ENCODE data around the gene FILIP1. TPM values are rescaled to one million over a fixed set of nuclear protein-coding genes. Genes with fewer than 3 reads are reported as not detected.

Gene FILIP1
- total RNA-seq, 1 experiment from 2014 or later = not detected

- DNase-seq (ENCODE audit: extremely low read depth, low read depth) = no peak
These were observed 690 bp upstream of the FILIP1 start for GRCh38 chr6:75494290-75494689.

- DNase-seq (ENCODE audit: extremely low read depth, low read depth) = no peak
These were observed 1.0 kb downstream of the FILIP1 start for GRCh38 chr6:75492386-75493153.

- no peak for DNase-seq (ENCODE audit: extremely low read depth, low read depth)
These were observed 2.3 kb downstream of the FILIP1 start for GRCh38 chr6:75491291-75491690.

- DNase-seq (ENCODE audit: extremely low read depth, low read depth) = no peak
These were observed 2.9 kb downstream of the FILIP1 start for GRCh38 chr6:75490706-75491105.

- no peak for DNase-seq (ENCODE audit: extremely low read depth, low read depth)
These were observed 4.6 kb downstream of the FILIP1 start for GRCh38 chr6:75489025-75489424.

- no peak for DNase-seq (ENCODE audit: extremely low read depth, low read depth)
These were observed 5.6 kb downstream of the FILIP1 start for GRCh38 chr6:75488033-75488432.

GRCh38 chr6:75486850-75487518 lies 6.6 kb downstream of the FILIP1 start:
- no peak for DNase-seq (ENCODE audit: extremely low read depth, low read depth)

- DNase-seq (ENCODE audit: extremely low read depth, low read depth) = no peak
These were observed 9.1 kb downstream of the FILIP1 start for GRCh38 chr6:75484535-75484934.

GRCh38 chr6:75483136-75483952 lies 10.3 kb downstream of the FILIP1 start:
- DNase-seq (ENCODE audit: extremely low read depth, low read depth) = no peak

GRCh38 chr6:75481936-75482593 lies 11.5 kb downstream of the FILIP1 start:
- no peak for DNase-seq (ENCODE audit: extremely low read depth, low read depth)

- DNase-seq (ENCODE audit: extremely low read depth, low read depth) = no peak
These were observed 12.2 kb downstream of the FILIP1 start for GRCh38 chr6:75481394-75481793.

- no peak for DNase-seq (ENCODE audit: extremely low read depth, low read depth)
These were observed 13.2 kb downstream of the FILIP1 start for GRCh38 chr6:75480425-75480824.

GRCh38 chr6:75479712-75480111 lies 13.9 kb downstream of the FILIP1 start:
- no peak for DNase-seq (ENCODE audit: extremely low read depth, low read depth)

- DNase-seq (ENCODE audit: extremely low read depth, low read depth) = no peak
These were observed 14.7 kb downstream of the FILIP1 start for GRCh38 chr6:75478929-75479328.

GRCh38 chr6:75472885-75473284 lies 20.7 kb downstream of the FILIP1 start:
- DNase-seq (ENCODE audit: extremely low read depth, low read depth) = no peak

GRCh38 chr6:75467966-75468365 lies 25.6 kb downstream of the FILIP1 start:
- DNase-seq (ENCODE audit: extremely low read depth, low read depth) = no peak

GRCh38 chr6:75467284-75467683 lies 26.3 kb downstream of the FILIP1 start:
- no peak for DNase-seq (ENCODE audit: extremely low read depth, low read depth)

GRCh38 chr6:75466636-75467035 lies 27.0 kb downstream of the FILIP1 start:
- DNase-seq (ENCODE audit: extremely low read depth, low read depth) = no peak

GRCh38 chr6:75463908-75464307 lies 29.7 kb downstream of the FILIP1 start:
- DNase-seq (ENCODE audit: extremely low read depth, low read depth) = no peak

- no peak for DNase-seq (ENCODE audit: extremely low read depth, low read depth)
These were observed 30.5 kb downstream of the FILIP1 start for GRCh38 chr6:75463061-75463460.

- DNase-seq (ENCODE audit: extremely low read depth, low read depth) = no peak
These were observed 32.9 kb downstream of the FILIP1 start for GRCh38 chr6:75460681-75461080.
